Activated CD8-positive, alpha-beta T cell treated with anti-CD3 and anti-CD28 coated beads, Interleukin-2, amount 10 ng/mL, durations not matched to agents 7 days and 5 days (primary cell): ENCODE data around the gene CSMD2. TPM values are rescaled to one million over a fixed set of nuclear protein-coding genes. Genes with fewer than 3 reads are reported as not detected.

ENCODE experiments used
- ATAC-seq: fragments of 150-1000 bp; cut with Tn5 transposase; one replicate; pipeline ENCODE4 v1.10.0; 2021; ENCODE audit warnings: moderate library complexity
- CTCF ChIA-PET: fragments of 350-600 bp; sonication (Branson Sonifier 250); formaldehyde crosslinking; loops from one replicate; lab custom pipeline; 2021; ENCODE audit warnings: antibody characterized with exemption; lab: Charles Lee
- POLR2A ChIA-PET: fragments of 350-600 bp; sonication (Branson Sonifier 250); formaldehyde crosslinking; loops from one replicate; lab custom pipeline; 2021; ENCODE audit warnings: antibody characterized with exemption; lab: Charles Lee
- DNase-seq: peaks from one replicate; pipeline ENCODE4 v3.0.0-alpha.2; 2020
- H3K27ac Mint-ChIP-seq: one replicate; pipeline ENCODE4 v1.8.0; 2021; ENCODE audit warnings: mild to moderate bottlenecking, mixed read lengths
- H3K27me3 Mint-ChIP-seq: one replicate; pipeline ENCODE4 v1.8.0; 2021; ENCODE audit warnings: low read depth, mixed read lengths
- H3K36me3 Mint-ChIP-seq: one replicate; pipeline ENCODE4 v1.8.0; 2021; ENCODE audit warnings: low read depth, mixed read lengths
- H3K4me1 Mint-ChIP-seq: one replicate; pipeline ENCODE4 v1.8.0; 2021; ENCODE audit warnings: low read depth, mixed read lengths
- H3K4me3 Mint-ChIP-seq: one replicate; pipeline ENCODE4 v1.8.0; 2021; ENCODE audit warnings: mild to moderate bottlenecking, mixed read lengths
- H3K9me3 Mint-ChIP-seq: one replicate; pipeline ENCODE4 v1.8.0; 2022; ENCODE audit warnings: mixed read lengths; ENCODE audit not compliant: insufficient read depth
- total RNA-seq, 2 experiments: library from RNA; stranded (reverse); gene quantifications; one replicate each; pipeline ENCODE4 v1.2.3, GENCODE V29; 2021

The CSMD2 gene
- total RNA-seq, 2 experiments from 2014 or later, result not detected

DNA sequence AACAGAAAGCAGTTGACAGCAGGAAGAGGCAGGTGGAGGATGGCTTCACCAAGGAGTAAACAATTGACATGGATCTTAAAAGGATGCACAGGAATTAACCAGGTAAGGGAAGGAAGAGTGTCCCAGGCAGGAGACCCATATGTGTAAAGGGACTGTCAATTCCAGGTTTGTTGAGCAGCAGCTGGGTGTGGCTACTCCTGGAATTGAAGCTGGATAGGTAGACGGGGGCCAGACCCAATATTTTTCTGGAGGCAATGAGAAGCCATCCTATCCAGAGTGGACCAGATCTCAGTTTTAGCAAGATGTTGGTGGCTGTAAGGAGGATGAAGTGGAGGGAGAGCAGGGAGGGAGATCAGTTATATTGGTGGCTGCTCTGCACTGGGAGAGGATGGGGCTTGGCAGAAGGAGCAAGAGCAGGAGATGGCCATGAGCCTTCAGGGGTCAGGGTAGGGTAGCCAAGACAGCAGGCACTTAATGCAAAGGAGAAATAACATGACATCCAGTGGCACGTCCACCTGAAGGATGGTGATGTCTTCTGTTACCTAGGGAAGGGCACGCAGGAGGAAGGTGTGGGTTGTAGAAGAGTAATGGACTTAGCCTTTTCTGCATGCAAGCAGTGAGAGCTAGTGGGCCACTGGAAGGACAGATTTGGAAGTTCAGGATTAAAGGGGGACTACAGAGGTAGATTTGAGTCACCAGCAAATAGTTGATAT lies 447.9 kb downstream of the CSMD2 start:
- ChIA-PET CTCF (no interaction called here), POLR2A (no interaction called here)
- DNase-seq (no peak), ATAC-seq (no peak)
- Mint-ChIP-seq H3K27me3 (peaks cover 2% of the 10 kb centered on the region), H3K36me3 (no peaks in the 10 kb centered on the region), H3K27ac (no peak overlapping the region), H3K9me3 (no peaks in the 10 kb centered on the region), H3K4me1 (no peaks in the 10 kb centered on the region), H3K4me3 (no peak overlapping the region)

DNA sequence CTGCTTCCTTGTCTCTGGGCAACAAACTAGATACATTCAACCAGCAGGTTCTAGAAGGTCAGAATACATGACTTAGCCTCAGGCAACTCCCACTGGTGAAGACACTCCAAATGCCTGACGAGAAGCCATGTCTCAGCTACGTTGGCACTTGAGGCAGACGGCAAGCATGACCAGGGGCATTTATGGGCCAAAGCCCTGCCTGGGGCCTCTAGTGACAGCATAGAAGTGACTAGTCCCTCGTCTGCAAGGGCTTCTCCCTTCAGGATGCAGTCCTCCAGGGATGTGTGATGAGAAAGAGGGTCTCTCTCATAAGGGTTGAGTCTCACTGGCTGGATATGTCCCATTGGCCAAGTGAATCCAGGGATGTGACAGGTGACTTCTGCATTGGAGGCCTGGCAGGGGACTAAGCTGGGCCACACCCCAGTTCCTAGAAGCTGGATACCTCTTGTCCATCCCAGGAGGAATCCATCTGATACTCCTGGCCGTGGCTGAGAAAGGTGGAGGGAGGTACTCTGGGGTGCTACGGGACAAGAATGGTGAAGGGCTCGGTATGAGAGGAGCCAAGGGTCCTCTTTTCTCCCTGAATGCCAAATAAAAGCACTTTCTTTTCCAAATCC lies 449.7 kb downstream of the CSMD2 start:
- no peaks in the 10 kb centered on the region for H3K36me3 Mint-ChIP-seq
- no peaks in the 10 kb centered on the region for H3K9me3 Mint-ChIP-seq
- DNase-seq (no peak), ATAC-seq (no peak)
- CTCF ChIA-PET, result no interaction called here
- POLR2A ChIA-PET, result no interaction called here
- H3K4me1 Mint-ChIP-seq, result no peaks in the 10 kb centered on the region
- H3K4me3 Mint-ChIP-seq, result no peak overlapping the region
- peaks cover 2% of the 10 kb centered on the region for H3K27me3 Mint-ChIP-seq
- H3K27ac Mint-ChIP-seq, result no peak overlapping the region

DNA sequence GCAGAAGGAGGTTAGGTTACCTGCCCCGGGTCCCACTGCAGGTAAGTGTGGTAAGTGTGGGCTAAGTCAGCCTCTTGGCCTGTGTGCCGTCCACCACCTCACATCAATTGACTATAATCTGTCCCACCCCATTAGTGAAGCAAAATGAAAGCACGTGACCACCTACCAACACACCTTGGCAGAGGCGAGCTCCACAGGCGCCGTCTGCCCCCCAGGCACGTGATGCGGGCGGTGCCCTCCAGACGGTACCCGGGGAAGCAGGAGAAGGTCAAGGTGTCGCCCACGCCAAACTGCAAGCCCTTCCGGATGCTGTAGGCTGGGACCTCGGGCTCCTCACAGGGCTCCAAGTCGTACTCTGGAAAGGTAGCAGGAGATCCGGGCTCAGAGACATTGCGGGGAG lies 450.6 kb downstream of the CSMD2 start:
- no peaks in the 10 kb centered on the region for H3K4me1 Mint-ChIP-seq
- peaks cover 2% of the 10 kb centered on the region for H3K27me3 Mint-ChIP-seq
- ATAC-seq (no peak), DNase-seq (no peak)
- POLR2A ChIA-PET, result no interaction called here
- H3K36me3 Mint-ChIP-seq, result no peaks in the 10 kb centered on the region
- no peak overlapping the region for H3K4me3 Mint-ChIP-seq
- H3K27ac Mint-ChIP-seq, result no peak overlapping the region
- no peaks in the 10 kb centered on the region for H3K9me3 Mint-ChIP-seq
- CTCF ChIA-PET, result no interaction called here

DNA sequence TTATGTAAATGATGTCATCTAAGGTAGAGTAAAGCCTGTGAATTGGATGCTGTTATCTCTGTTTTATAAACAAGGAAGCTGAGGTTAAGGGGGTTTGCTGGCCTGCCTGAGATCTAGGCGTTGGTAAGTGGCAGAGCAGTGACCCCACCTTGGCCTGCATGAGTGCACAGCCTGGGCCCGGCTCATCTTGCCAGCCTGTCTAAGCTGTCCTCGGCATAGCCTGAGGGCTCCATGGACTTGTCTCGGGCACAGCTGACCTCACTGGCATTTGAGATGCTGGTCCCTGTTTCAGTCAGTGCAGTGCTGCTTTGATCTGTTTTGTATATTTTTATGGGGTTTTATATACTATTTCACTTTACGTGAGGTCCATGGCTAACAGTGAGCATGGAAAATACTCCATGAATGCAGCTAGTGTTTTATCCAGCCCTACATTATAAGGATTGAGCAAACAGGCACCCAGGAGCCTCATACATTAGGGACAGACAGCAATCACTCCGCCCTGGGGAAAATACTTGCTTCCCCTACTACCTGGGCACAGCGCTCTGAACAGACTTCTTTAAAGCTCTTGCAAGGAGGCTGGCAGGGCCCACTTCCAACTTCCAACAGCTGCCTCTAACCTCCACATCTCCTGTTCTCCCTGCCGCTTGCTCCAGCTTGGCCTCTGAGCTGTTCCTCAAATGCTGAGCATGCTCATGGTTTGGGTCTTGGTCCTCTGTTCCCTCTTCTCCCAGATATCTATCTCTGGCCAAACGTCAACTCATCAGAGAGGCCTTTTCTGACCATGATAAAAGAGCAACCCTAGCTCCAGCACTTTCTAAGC lies 451.8 kb downstream of the CSMD2 start:
- POLR2A ChIA-PET, result no interaction called here
- Mint-ChIP-seq H3K4me1 (no peaks in the 10 kb centered on the region), H3K9me3 (no peaks in the 10 kb centered on the region), H3K27me3 (peaks cover 2% of the 10 kb centered on the region), H3K36me3 (no peaks in the 10 kb centered on the region), H3K4me3 (no peak overlapping the region), H3K27ac (no peak overlapping the region)
- ATAC-seq (no peak), DNase-seq (no peak)
- CTCF ChIA-PET, result no interaction called here

DNA sequence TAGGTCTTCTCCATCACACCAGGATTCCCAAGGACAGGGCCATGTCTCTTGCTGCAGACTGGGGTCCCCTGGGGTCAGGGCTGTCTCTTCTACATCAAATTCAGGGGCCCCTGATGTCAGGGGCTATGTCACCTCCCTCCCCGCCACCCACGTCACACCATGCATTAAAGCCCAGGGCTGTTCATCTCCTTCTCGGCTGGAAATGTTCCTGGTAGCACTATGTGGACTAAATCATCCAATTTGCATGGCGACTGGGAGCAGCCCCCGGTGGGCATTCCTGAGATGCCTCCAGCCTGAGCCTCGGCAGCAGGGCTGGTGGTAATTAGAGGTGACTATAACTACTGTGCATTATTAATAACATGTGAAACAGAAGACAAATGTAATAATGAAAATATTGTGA lies 452.8 kb downstream of the CSMD2 start:
- no peaks in the 10 kb centered on the region for H3K36me3 Mint-ChIP-seq
- H3K27ac Mint-ChIP-seq, result no peak overlapping the region
- DNase-seq (no peak), ATAC-seq (no peak)
- ChIA-PET POLR2A (no interaction called here), CTCF (no interaction called here)
- H3K9me3 Mint-ChIP-seq, result no peaks in the 10 kb centered on the region
- peaks cover 2% of the 10 kb centered on the region for H3K27me3 Mint-ChIP-seq
- H3K4me1 Mint-ChIP-seq, result no peaks in the 10 kb centered on the region
- no peak overlapping the region for H3K4me3 Mint-ChIP-seq

DNA sequence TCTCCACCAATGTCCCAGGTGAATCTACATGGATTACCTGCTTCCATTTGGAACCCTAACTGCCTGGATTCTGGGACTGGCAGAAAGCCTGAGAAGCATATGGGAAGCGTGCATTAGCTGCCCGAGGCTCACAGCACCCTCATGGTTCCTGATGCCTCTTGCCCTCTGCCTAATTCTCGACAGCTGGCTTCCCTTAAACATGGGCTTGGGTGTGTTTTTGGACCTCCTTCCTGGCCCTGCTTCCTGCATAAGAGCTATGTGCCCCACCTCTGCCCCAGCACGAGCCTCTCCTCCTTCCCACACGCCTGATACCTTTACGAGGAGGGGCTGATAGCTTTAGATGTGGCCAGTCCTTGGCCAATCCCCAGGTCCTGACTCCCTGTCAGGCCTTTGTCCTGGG lies 453.5 kb downstream of the CSMD2 start:
- no peaks in the 10 kb centered on the region for H3K4me1 Mint-ChIP-seq
- CTCF ChIA-PET, result no interaction called here
- DNase-seq (no peak), ATAC-seq (no peak)
- H3K27me3 Mint-ChIP-seq, result peaks cover 2% of the 10 kb centered on the region
- POLR2A ChIA-PET, result no interaction called here
- no peak overlapping the region for H3K4me3 Mint-ChIP-seq
- H3K27ac Mint-ChIP-seq, result no peak overlapping the region
- H3K9me3 Mint-ChIP-seq, result no peaks in the 10 kb centered on the region
- no peaks in the 10 kb centered on the region for H3K36me3 Mint-ChIP-seq

DNA sequence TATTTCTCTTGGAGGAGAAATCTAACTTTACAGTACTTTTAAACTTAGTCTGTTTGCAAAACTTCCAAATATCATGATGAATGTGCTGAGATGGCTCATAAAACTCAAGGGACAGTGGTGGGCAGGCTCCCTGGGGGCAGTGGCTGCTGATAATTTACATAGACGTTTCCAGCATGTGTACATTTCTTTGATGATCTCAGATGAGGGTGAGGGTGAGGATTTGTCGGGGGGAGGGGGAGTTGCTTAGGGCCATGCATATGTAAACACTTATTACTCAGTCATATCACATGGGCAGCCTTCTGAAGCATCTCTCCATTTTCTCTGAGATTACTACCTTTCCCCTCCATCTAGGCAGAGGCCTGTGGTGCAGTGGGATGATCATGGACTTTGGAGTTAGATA lies 454.1 kb downstream of the CSMD2 start:
- no peaks in the 10 kb centered on the region for H3K4me1 Mint-ChIP-seq
- ATAC-seq, result no peak
- no peak for DNase-seq
- CTCF ChIA-PET, result no interaction called here
- no peaks in the 10 kb centered on the region for H3K9me3 Mint-ChIP-seq
- no peak overlapping the region for H3K4me3 Mint-ChIP-seq
- POLR2A ChIA-PET, result no interaction called here
- no peak overlapping the region for H3K27ac Mint-ChIP-seq
- peaks cover 2% of the 10 kb centered on the region for H3K27me3 Mint-ChIP-seq
- no peaks in the 10 kb centered on the region for H3K36me3 Mint-ChIP-seq

DNA sequence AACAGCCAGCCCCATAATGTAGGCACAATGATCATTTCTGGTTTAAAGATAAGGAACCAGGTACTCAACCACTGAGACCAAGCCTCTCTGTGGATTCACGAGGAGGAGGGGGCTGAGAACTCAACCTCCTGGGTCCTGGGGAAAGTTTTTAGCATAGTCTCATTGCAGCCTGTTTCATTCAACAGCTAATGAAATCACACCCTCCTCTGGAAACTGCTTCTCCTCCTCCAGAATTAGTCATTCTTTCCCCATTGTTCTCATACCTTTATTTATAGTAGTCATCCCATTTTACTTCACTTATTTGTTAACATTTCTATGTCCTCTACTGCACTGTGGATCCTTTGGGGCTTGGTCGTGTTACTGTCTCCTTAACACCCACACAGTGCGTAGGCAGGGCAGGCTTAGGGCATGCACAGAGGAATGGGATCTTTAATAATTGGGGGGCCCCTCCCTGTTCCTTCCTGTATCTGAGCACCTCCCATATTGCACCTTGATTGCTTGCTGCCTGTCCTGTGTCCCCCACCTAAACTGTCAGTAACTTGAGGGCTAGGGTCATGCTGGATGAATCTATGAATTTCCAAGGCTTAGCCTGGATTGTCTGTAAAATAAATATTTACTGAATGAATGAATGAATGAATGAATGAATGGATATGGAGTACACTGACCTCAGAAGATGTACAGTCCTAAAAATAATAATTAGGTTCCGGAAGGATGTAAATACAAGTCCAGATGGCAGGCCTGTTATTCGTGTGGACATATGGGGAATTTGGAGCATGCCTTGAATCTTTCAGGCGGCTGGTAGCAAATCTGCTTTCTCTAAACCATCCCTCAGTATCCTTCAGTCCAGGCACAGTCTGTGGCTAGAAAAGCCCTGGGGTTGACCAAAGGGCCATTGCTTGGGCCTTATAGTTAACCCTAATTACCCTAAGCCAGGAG lies 455.0 kb downstream of the CSMD2 start:
- Mint-ChIP-seq H3K9me3 (no peaks in the 10 kb centered on the region), H3K27me3 (peaks cover 2% of the 10 kb centered on the region), H3K36me3 (no peaks in the 10 kb centered on the region), H3K4me3 (no peak overlapping the region), H3K4me1 (no peaks in the 10 kb centered on the region), H3K27ac (no peak overlapping the region)
- ATAC-seq (no peak), DNase-seq (no peak)
- CTCF ChIA-PET, result no interaction called here
- POLR2A ChIA-PET, result no interaction called here

DNA sequence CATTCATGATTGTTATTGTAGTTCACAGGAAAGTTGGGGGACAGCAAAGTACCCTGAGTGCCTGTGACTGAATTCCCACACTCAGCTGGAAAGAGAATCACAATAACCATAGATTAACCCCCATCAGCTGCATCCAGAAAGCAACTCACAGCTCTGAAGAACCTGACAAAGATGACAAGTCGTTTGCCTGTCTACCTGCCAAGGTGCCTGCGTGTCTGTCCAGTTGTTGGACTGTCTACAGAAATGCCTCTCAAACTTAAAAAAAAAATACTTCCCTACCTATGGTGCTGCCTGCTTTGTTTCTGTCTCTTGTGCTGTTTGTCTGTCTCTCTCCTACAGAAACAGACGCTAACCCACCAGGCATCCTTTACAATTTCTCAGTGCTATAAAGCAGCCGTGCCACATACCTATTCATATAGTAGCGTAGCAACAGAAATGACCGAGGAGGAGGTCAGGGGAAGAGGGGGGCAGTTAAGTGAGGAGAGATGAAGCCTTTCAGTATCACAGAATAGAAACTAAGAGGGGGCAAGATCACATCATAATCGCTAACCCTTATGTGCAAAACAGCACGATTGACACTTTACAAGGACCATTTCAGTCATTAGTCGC lies 455.8 kb downstream of the CSMD2 start:
- peaks cover 2% of the 10 kb centered on the region for H3K27me3 Mint-ChIP-seq
- no peak for DNase-seq
- ChIA-PET CTCF (no interaction called here), POLR2A (no interaction called here)
- no peak overlapping the region for H3K4me3 Mint-ChIP-seq
- no peaks in the 10 kb centered on the region for H3K9me3 Mint-ChIP-seq
- H3K27ac Mint-ChIP-seq, result no peak overlapping the region
- no peaks in the 10 kb centered on the region for H3K4me1 Mint-ChIP-seq
- H3K36me3 Mint-ChIP-seq, result no peaks in the 10 kb centered on the region
- ATAC-seq, result no peak

DNA sequence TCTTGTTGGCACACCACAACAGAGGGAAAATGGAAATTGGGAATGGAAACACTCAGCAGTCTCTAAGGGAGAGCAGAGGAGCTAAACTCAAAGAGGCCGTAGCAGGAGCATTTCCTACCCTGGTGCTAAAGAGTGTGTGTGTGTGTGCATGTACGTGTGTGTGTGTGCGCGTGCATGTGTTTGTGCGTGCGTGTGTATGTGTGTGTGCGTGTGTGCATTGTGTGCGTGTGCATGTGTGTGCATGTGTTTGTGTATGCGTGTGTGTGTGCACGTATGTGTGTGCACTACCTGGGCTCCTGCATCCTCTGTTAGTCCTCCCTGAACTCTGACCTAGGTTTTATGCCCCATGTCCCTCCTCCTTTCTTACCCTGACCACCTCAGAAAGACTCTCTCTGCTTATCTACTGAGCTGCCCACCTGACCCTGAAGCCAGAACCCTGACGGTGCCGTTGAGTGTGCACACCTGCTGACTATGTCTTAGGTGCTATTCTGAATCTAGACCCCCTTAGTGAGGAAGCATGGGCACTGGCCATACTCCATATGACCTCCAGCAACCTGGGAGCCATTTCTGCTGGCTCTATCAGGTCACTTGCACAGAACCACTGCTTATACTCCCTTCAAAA lies 458.3 kb downstream of the CSMD2 start:
- Mint-ChIP-seq H3K4me1 (no peaks in the 10 kb centered on the region), H3K4me3 (no peak overlapping the region), H3K27ac (no peak overlapping the region), H3K27me3 (peaks cover 2% of the 10 kb centered on the region), H3K9me3 (no peaks in the 10 kb centered on the region), H3K36me3 (no peaks in the 10 kb centered on the region)
- DNase-seq, result no peak
- no peak for ATAC-seq
- ChIA-PET CTCF (no interaction called here), POLR2A (no interaction called here)

DNA sequence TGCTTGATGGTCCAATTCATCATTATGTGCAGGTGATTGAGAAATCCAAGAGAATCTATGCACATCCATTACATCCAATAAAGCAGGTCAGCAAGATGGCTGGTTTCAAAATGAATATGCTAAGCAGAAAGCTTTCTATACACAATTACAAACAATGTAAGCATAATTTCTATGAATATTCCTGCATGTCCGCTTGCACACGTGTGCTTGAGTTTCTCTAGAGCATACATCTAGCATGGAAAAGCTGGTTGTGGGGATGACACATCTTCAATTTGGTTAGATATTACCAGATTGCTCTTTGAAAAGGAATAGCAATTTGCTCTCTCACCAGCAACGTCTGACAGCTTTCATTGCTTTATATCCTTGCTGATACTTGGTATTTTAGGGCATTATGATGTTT lies 461.6 kb downstream of the CSMD2 start:
- H3K27me3 Mint-ChIP-seq, result peaks cover 5% of the 10 kb centered on the region
- ChIA-PET POLR2A (no interaction called here), CTCF (no interaction called here)
- DNase-seq (no peak), ATAC-seq (no peak)
- no peak overlapping the region for H3K4me3 Mint-ChIP-seq
- H3K27ac Mint-ChIP-seq, result no peak overlapping the region
- H3K4me1 Mint-ChIP-seq, result no peaks in the 10 kb centered on the region
- no peaks in the 10 kb centered on the region for H3K36me3 Mint-ChIP-seq
- H3K9me3 Mint-ChIP-seq, result no peaks in the 10 kb centered on the region
